Upper lobe of left lung (tissue), 4 donors: ENCODE results near the gene CMKLR1.

ENCODE experiments used
- POLR2A ChIP-seq, 4 donors: fragments of 450-650 bp; IDR thresholded peaks; one replicate each; pipeline ENCODE4 v1.5.1; 2016 to 2017; ENCODE audit warnings: antibody characterized with exemption in 4 of 4, mild to moderate bottlenecking in 2 of 4
- TF ChIP-seq, protein P1 (sequence below), 6 experiments: fragments of 450-650 bp in 4 of 6; fragments of 200-600 bp in 2 of 6; sonication (generic) in 2 of 6; IDR thresholded peaks; one replicate each; pipeline ENCODE4 v1.5.1; 2016 to 2019; ENCODE audit warnings: antibody characterized with exemption in 6 of 6

- TF ChIP-seq, protein P1, sequence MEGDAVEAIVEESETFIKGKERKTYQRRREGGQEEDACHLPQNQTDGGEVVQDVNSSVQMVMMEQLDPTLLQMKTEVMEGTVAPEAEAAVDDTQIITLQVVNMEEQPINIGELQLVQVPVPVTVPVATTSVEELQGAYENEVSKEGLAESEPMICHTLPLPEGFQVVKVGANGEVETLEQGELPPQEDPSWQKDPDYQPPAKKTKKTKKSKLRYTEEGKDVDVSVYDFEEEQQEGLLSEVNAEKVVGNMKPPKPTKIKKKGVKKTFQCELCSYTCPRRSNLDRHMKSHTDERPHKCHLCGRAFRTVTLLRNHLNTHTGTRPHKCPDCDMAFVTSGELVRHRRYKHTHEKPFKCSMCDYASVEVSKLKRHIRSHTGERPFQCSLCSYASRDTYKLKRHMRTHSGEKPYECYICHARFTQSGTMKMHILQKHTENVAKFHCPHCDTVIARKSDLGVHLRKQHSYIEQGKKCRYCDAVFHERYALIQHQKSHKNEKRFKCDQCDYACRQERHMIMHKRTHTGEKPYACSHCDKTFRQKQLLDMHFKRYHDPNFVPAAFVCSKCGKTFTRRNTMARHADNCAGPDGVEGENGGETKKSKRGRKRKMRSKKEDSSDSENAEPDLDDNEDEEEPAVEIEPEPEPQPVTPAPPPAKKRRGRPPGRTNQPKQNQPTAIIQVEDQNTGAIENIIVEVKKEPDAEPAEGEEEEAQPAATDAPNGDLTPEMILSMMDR (IDR thresholded peaks at IDR 0.05): no peak
- TF ChIP-seq POLR2A (IDR thresholded peaks at IDR 0.05): no peak
Observed at GRCh38 chr12:108254517-108255251, 84.4 kb downstream of the CMKLR1 start.
